Ovary (tissue), 9 donors: ENCODE data around the gene SLC1A3. TPM values are rescaled to one million over a fixed set of nuclear protein-coding genes. Genes with fewer than 3 reads are reported as not detected.

ENCODE experiments used
- DNase-seq, 5 donors: peaks; one replicate each; pipeline ENCODE4 v3.0.0-alpha.2; 2019 to 2020
- H3K27ac ChIP-seq, 2 donors: fragments of 200-600 bp; one replicate each; pipeline versions ENCODE4 v1.5.1 to v1.8.0; 2019 to 2022
- H3K27me3 ChIP-seq: fragments of 200-600 bp; one replicate; pipeline ENCODE4 v1.8.0; 2022
- H3K36me3 ChIP-seq: fragments of 200-600 bp; sonication (generic); one replicate; pipeline ENCODE4 v1.5.1; 2019
- H3K4me1 ChIP-seq: one replicate; pipeline ENCODE4 v1.8.1; 2013; ENCODE audit warnings: mild to moderate bottlenecking, moderate library complexity; ENCODE audit not compliant: insufficient read depth
- H3K4me3 ChIP-seq: fragments of 200-600 bp; sonication (generic); one replicate; pipeline ENCODE4 v1.5.1; 2017
- H3K9me3 ChIP-seq, 2 donors: fragments of 200-600 bp in 1 of 2; sonication (generic) in 1 of 2; one replicate each; pipeline versions ENCODE4 v1.5.1 to v1.8.1; 2013 to 2019; ENCODE audit warnings: mild to moderate bottlenecking in 1 of 2, moderate library complexity in 1 of 2
- EP300 ChIP-seq: sonication (generic); formaldehyde crosslinking; IDR thresholded peaks from one replicate; pipeline ENCODE4 v1.6.1; 2017; ENCODE audit warnings: antibody characterized with exemption
- POLR2A ChIP-seq: fragments of 450-650 bp; IDR thresholded peaks from one replicate; pipeline ENCODE4 v1.6.1; 2017; ENCODE audit warnings: antibody characterized with exemption, mild to moderate bottlenecking, moderate library complexity
- WGBS, 3 donors: extraction: QIAGEN DNeasy Blood & Tissue Kit in 1 of 3; methylation state at CpG; one replicate each; pipeline versions ENCODE4 v1.1.5 to v1.1.7; 2013 to 2017; 5-methylcytosine and 5-hydroxymethylcytosine counted together
- intact Hi-C, 4 donors: fragments of 100-400 bp; cut with DNase I; formaldehyde crosslinking; loops; one replicate each; pipeline versions ENCODE4 v1.11.0 to v1.15.1; 2022 to 2023
- polyA plus RNA-seq, 2 donors: library from polyadenylated mRNA; stranded (reverse); fragments of 200-250 nt in 1 of 2; fragments of 350-450 nt in 1 of 2; fragmentation: Illumina TruSeq in 1 of 2; extraction: RNeasy Lipid Tissue Mini Kit (QIAGEN cat#74804) in 1 of 2; gene quantifications; one replicate each; pipeline ENCODE4 v1.2.3, GENCODE V29; 2013 to 2014
- total RNA-seq, 7 donors: library from RNA; depleted of rRNA in 2 of 7; stranded (reverse); fragments of >200 nt in 2 of 7; fragmentation: NEBNext Ultra II Directional in 3 of 7; extraction: Animal tissue kit (Norgen Biotek cat#: 25700) in 3 of 7; gene quantifications; one replicate each; pipeline versions ENCODE4 v1.1.0 to v1.2.4, GENCODE V29; 2016 to 2023
- TF ChIP-seq, protein P1 (sequence below), 3 donors: fragments of 450-650 bp in 2 of 3; fragments of 200-600 bp in 1 of 3; IDR thresholded peaks; one replicate each; pipeline versions ENCODE4 v1.5.1 to v1.8.0; 2016 to 2022; ENCODE audit warnings: antibody characterized with exemption in 3 of 3, mild to moderate bottlenecking in 1 of 3
- donor health status: DM: no; HTN: no; CAD: no; lungs with moderate emphysema.
- donor health status: DM: no; HTN: no; CAD: no.
- donor health status: Bipolar disorder and iron deficiency.
- donor health status: DM: yes; HTN: yes; CAD: no.
- donor health status: DM: no; HTN: no; CAD: no.
- donor health status: DM: yes; HTN: yes; CAD: no.

The SLC1A3 gene
- total and polyA plus RNA-seq, 9 donors = 5.2 to 72.3 (median 36.7) TPM

- no peaks in the 10 kb centered on the region for H3K27me3 ChIP-seq
- no peaks in the 10 kb centered on the region for H3K4me1 ChIP-seq
- TF ChIP-seq, protein P1, sequence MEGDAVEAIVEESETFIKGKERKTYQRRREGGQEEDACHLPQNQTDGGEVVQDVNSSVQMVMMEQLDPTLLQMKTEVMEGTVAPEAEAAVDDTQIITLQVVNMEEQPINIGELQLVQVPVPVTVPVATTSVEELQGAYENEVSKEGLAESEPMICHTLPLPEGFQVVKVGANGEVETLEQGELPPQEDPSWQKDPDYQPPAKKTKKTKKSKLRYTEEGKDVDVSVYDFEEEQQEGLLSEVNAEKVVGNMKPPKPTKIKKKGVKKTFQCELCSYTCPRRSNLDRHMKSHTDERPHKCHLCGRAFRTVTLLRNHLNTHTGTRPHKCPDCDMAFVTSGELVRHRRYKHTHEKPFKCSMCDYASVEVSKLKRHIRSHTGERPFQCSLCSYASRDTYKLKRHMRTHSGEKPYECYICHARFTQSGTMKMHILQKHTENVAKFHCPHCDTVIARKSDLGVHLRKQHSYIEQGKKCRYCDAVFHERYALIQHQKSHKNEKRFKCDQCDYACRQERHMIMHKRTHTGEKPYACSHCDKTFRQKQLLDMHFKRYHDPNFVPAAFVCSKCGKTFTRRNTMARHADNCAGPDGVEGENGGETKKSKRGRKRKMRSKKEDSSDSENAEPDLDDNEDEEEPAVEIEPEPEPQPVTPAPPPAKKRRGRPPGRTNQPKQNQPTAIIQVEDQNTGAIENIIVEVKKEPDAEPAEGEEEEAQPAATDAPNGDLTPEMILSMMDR (IDR thresholded peaks at IDR 0.05) = no peak
- no peak for TF ChIP-seq POLR2A
- no peak for TF ChIP-seq EP300
- no peaks in the 10 kb centered on the region for H3K36me3 ChIP-seq
- no peaks in the 10 kb centered on the region for H3K9me3 ChIP-seq
- H3K27ac ChIP-seq = no peak overlapping the region
- 61 to 79% (median 67%) methylated on average over 1 of the region's 1 CpG for WGBS, 3 donors
- no peak for DNase-seq
- no peak overlapping the region for H3K4me3 ChIP-seq
- intact Hi-C loops = no loop called here
These were observed 24.1 kb downstream of the SLC1A3 start for GRCh38 chr5:36630201-36631145.

- Histone ChIP-seq H3K27ac (no peak overlapping the region), H3K9me3 (no peaks in the 10 kb centered on the region), H3K4me1 (no peaks in the 10 kb centered on the region), H3K4me3 (no peak overlapping the region), H3K27me3 (no peaks in the 10 kb centered on the region), H3K36me3 (no peaks in the 10 kb centered on the region)
- intact Hi-C loops = no loop called here
- no peak for TF ChIP-seq EP300
- TF ChIP-seq, protein P1 (IDR thresholded peaks at IDR 0.05) = no peak
- WGBS, 3 donors = 52 to 70% (median 62%) methylated on average over 1 of the region's 1 CpG
- DNase-seq = no peak
These were observed 24.7 kb downstream of the SLC1A3 start for GRCh38 chr5:36631154-36631553.

DNA sequence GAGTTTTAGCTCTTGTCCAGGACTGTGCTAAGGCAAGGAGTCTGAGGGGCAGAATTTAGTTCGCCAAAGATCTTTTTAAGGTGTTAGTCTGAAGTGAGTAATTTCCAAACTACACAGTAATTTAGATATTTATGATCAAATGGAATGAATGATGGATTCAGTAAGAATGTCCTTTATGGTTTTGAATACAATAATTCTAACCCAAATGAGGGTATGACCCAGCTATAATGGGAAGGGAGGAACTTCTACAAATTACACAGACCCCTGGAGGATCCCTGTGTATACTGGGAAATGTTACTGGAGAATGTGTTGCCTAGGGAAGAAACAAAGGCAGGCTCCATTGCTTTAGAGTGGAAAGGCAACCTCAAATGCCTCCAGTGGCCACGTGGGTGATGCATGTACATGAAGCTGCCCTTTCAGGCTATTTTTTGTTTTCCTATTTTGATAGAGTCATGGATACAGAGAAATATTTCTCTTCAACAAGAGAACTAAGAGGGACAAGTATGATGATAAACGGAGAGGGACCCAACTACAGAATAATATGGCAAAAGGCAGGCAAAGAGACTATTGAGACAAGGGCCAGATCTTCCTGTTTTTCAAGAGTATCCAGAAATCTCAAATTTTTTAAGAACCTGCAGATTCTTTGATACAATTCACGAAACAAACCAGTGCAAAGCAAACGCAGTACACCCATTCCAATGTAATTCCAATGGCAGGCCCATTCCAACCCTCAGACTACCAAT is 25.4 kb downstream of the SLC1A3 start:
- Histone ChIP-seq H3K27me3 (no peaks in the 10 kb centered on the region), H3K36me3 (no peaks in the 10 kb centered on the region), H3K4me1 (no peaks in the 10 kb centered on the region), H3K9me3 (no peaks in the 10 kb centered on the region), H3K4me3 (no peak overlapping the region), H3K27ac (no peak overlapping the region)
- no peak for TF ChIP-seq POLR2A
- TF ChIP-seq, protein P1 (IDR thresholded peaks at IDR 0.05) = no peak
- no peak for TF ChIP-seq EP300
- intact Hi-C loops = no loop called here
- DNase-seq = no peak
- WGBS, 3 donors = 68 to 78% (median 75%) methylated on average over 5 of the region's 5 CpGs

DNA sequence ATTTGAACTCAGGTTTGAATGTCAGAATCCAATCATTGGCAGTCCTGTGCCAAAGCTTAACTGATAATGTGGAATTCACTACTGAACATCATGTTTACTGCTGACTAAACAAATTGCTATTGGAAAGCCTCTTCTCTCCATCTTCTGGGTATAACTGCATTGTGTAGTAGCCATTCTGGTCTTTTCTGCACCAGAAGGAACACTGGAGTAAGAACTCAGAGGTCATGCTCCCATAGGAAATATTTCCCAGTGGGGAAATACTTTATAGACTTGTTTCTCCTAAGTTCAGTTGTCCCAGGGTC is 25.9 kb downstream of the SLC1A3 start:
- H3K4me3 ChIP-seq = no peak overlapping the region
- DNase-seq = no peak
- no peak overlapping the region for H3K27ac ChIP-seq
- intact Hi-C loops = no loop called here
- no peaks in the 10 kb centered on the region for H3K9me3 ChIP-seq
- H3K27me3 ChIP-seq = no peaks in the 10 kb centered on the region
- no peaks in the 10 kb centered on the region for H3K36me3 ChIP-seq
- TF ChIP-seq EP300 = no peak
- TF ChIP-seq, protein P1 (IDR thresholded peaks at IDR 0.05) = no peak
- no peak for TF ChIP-seq POLR2A
- no peaks in the 10 kb centered on the region for H3K4me1 ChIP-seq
